GM12878 (cell line): Measurements from ENCODE around the gene ABI1. TPM values are rescaled to one million over a fixed set of nuclear protein-coding genes. Genes with fewer than 3 reads are reported as not detected.

Experiments
- ATAC-seq: fragments of 200-7000 bp; cut with Tn5 transposase; 3 replicates; pipeline ENCODE4 v1.9.1; 2020; ENCODE audit warnings: mild to moderate bottlenecking, moderate library complexity
- BruUV-seq: library from RNA; stranded (reverse); fragments of 400-500 nt; replicated peaks from 2 replicates; lab custom pipeline; 2021; lab: Mats Ljungman, UMichigan
- CTCF ChIA-PET: fragments of 300-600 bp; sonication (Branson Sonifier 250); formaldehyde crosslinking; extraction: SDS; loops from one replicate; lab custom pipeline; 2021; ENCODE audit warnings: inconsistent platforms; lab: Yijun Ruan, JAX
- POLR2A ChIA-PET: fragments of 350-600 bp; formaldehyde crosslinking; extraction: SDS; loops from one replicate; lab custom pipeline; 2021; ENCODE audit warnings: inconsistent platforms; lab: Charles Lee
- RAD21 ChIA-PET: fragments of 300-600 bp; sonication (Branson Sonifier 250); formaldehyde crosslinking; loops from one replicate; lab custom pipeline; 2023; ENCODE audit warnings: antibody characterized with exemption; ENCODE audit not compliant: unreplicated experiment; lab: Charles Lee
- SMC1A ChIA-PET: fragments of 300-600 bp; sonication (Branson Sonifier 250); formaldehyde crosslinking; loops from one replicate; lab custom pipeline; 2023; ENCODE audit not compliant: unreplicated experiment, uncharacterized antibody; lab: Charles Lee
- DNase-seq: peaks from one replicate; pipeline ENCODE4 v3.0.0-alpha.2; 2011; ENCODE audit warnings: low read depth, low spot score
- FAIRE-seq: peaks from 3 replicates; lab custom pipeline; 2011; peaks lifted over from hg19 to GRCh38; lab: Jason Lieb, UNC
- H2AFZ ChIP-seq: 2 replicates; pipeline ENCODE4 v1.6.0; 2011; ENCODE audit warnings: low read depth, low read length, control low read depth; ENCODE audit not compliant: control insufficient read depth
- H3K27ac ChIP-seq: 2 replicates; pipeline ENCODE4 v1.5.1; 2011; ENCODE audit warnings: control low read depth; ENCODE audit not compliant: control insufficient read depth, insufficient read depth
- H3K27me3 ChIP-seq, 2 experiments: replicated peaks in 1 of 2; 2 replicates each; pipeline versions ENCODE4 v1.6.0 to v1.6.1; 2011; ENCODE audit warnings: low read length in 1 of 2; ENCODE audit not compliant: control insufficient read depth in 2 of 2, insufficient read depth in 2 of 2
- H3K36me3 ChIP-seq, 2 experiments: 2 replicates each; pipeline ENCODE4 v1.5.1; 2011; ENCODE audit warnings: low read length in 1 of 2; ENCODE audit not compliant: control insufficient read depth in 2 of 2, insufficient read depth in 2 of 2
- H3K4me1 ChIP-seq: 2 replicates; pipeline ENCODE4 v1.6.1; 2011; ENCODE audit warnings: mild to moderate bottlenecking, low read length, moderate library complexity, mixed read lengths; ENCODE audit not compliant: control insufficient read depth, insufficient read depth
- H3K4me2 ChIP-seq: 2 replicates; pipeline ENCODE4 v1.6.0; 2011; ENCODE audit warnings: control low read depth; ENCODE audit not compliant: control insufficient read depth, insufficient read depth
- H3K4me3 ChIP-seq: fragments of 200-600 bp; sonication (generic); 2 replicates; pipeline ENCODE4 v1.5.1; 2016
- H3K79me2 ChIP-seq: 2 replicates; pipeline ENCODE4 v1.6.0; 2011; ENCODE audit warnings: low read length; ENCODE audit not compliant: control insufficient read depth, insufficient read depth
- H3K9ac ChIP-seq: 2 replicates; pipeline ENCODE4 v1.8.0; 2011; ENCODE audit warnings: low read length, control low read depth, mixed read lengths; ENCODE audit not compliant: control insufficient read depth, insufficient read depth
- H3K9me3 ChIP-seq: replicated peaks from 3 replicates; pipeline ENCODE4 v1.5.1; 2011; ENCODE audit warnings: mild to moderate bottlenecking, low read length; ENCODE audit not compliant: control insufficient read depth, insufficient read depth
- H4K20me1 ChIP-seq: 2 replicates; pipeline ENCODE4 v1.6.0; 2011; ENCODE audit not compliant: control insufficient read depth, insufficient read depth
- ATF7 ChIP-seq: fragments of 450-650 bp; IDR thresholded peaks from 2 replicates; pipeline ENCODE4 v1.6.1; 2016; ENCODE audit warnings: low read depth, mild to moderate bottlenecking
- CTCF ChIP-seq, 3 experiments: IDR thresholded peaks in 2 of 3; conservative IDR thresholded peaks in 1 of 3; 2 replicates each; pipeline ENCODE4 v1.5.1; 2011; ENCODE audit warnings: low read depth in 3 of 3, low read length in 3 of 3, mild to moderate bottlenecking in 3 of 3, control low read depth in 2 of 3, moderate library complexity in 2 of 3, inconsistent platforms in 1 of 3, mixed read lengths in 1 of 3; ENCODE audit not compliant: control insufficient read depth in 2 of 3, insufficient read depth in 1 of 3; ENCODE audit errors: extremely low read depth in 1 of 3
- RAD21 ChIP-seq: IDR thresholded peaks from 2 replicates; pipeline ENCODE4 v1.6.1; 2011; ENCODE audit warnings: mild to moderate bottlenecking, low read depth, low read length, moderate library complexity; ENCODE audit not compliant: insufficient read depth
- YY1 ChIP-seq: IDR thresholded peaks from 2 replicates; pipeline ENCODE4 v1.6.1; 2011; ENCODE audit warnings: low read depth, mild to moderate bottlenecking, low read length
- WGBS: methylation state at CpG from one replicate; pipeline ENCODE4 v1.1.6; 2016; ENCODE audit warnings: low lambda C conversion rate; ENCODE audit not compliant: insufficient replicate concordance, insufficient coverage; ENCODE audit errors: missing lambda C conversion rate; 5-methylcytosine and 5-hydroxymethylcytosine counted together
- in situ Hi-C: fragments of 300-500 bp; cut with MboI; formaldehyde crosslinking; loops from 9 replicates; pipeline ENCODE4 v1.14.3; 2018; ENCODE audit warnings: mixed read lengths
- intact Hi-C: fragments of 100-400 bp; cut with micrococcal nuclease; formaldehyde crosslinking; loops from one replicate; pipeline ENCODE4 v1.14.2; 2022; ENCODE audit not compliant: unreplicated experiment
- polyA plus RNA-seq, 11 experiments: library from polyadenylated mRNA; depleted of rRNA in 4 of 11; unstranded in 6 of 11; stranded (reverse) in 5 of 11; fragments of >200 nt; fragmentation: Nextera tagmentation in 4 of 11; fragmentation: Illumina TruSeq in 1 of 11; extraction: Ambion mirVana in 4 of 11; extraction: Trizol in 1 of 11; gene quantifications; 1 replicate in 1 of 11; 2 replicates in 10 of 11; pipeline versions ENCODE4 v1.2.1 to v1.2.3, GENCODE V29; 2011 to 2016; ENCODE audit warnings: inconsistent platforms in 2 of 11, missing spikeins in 2 of 11, low read depth in 1 of 11
- total RNA-seq, 4 experiments: library from RNA; depleted of rRNA in 3 of 4; stranded (reverse); fragments of >200 nt in 3 of 4; fragmentation: Illumina TruSeq in 1 of 4; extraction: Trizol in 1 of 4; gene quantifications; 2 replicates each; pipeline versions ENCODE4 v1.2.1 to v1.2.3, GENCODE V29; 2013 to 2021

The ABI1 gene
- total and polyA plus RNA-seq, 10 of the 15 experiments (the other 5 are each of a cell fraction or from before 2014, with no cell fraction given), result 31.2 to 73.2 (median 50.7) TPM

DNA sequence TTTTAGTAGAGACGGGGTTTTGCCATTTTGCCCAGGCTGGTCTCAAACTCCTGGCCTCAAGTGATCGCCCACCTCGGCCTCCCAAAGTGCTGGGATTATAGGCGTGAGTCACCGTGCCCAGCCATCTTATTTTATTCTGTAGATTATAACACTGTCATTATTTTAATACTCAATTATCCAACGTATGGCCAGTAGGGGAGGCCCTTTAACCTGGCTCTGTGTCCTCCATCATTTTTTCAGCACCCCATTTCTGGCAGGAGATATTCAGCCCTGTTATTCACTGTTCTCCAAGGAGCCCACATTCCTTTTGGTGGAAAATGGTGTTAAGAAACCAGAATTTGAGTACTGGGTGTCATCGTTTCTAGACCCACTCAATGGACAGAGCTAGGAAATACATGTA, 131.8 kb downstream of the ABI1 start:
- Histone ChIP-seq H4K20me1 (no peaks in the 10 kb centered on the region), H3K9ac (no peak overlapping the region), H3K36me3 (peaks cover 6 to 29% of the 10 kb centered on the region in 2 experiments; a peak in 3 of 4 replicates)
- in situ Hi-C loops, result loop anchor here (5.0 to 10.0 kb wide), 2 partner anchors 148 to 394 kb away; no protein-coding TSS in a partner anchor
- TF ChIP-seq CTCF (IDR thresholded peaks at IDR 0.05 in 2 of 3, conservative IDR thresholded peaks at IDR 0.05 in 1 of 3; ENCODE audit: control insufficient read depth in 2 of 3, extremely low read depth in 1 of 3, insufficient read depth in 1 of 3, low read depth in 3 of 3, low read length in 3 of 3) (peak; percentile 23 to 32 (median 24); a peak in 4 of 6 replicates), ATF7 (no peak), RAD21 (peak; percentile 49), YY1 (0 out of 2 replicates have a peak, but pooled peaks have one; percentile 23)
- TF ChIP-seq, all 136 proteins: peak for 3
- H3K27me3 ChIP-seq, result no peaks in the 10 kb centered on the region
- H3K4me3 ChIP-seq, result no peak overlapping the region
- no peak for ATAC-seq
- CTCF ChIA-PET, result interaction anchor here (0.5 to 6.0 kb wide), 10 partner anchors 7 to 601 kb away, joined by 3 to 252 read pairs (median 4); partner anchors contain the start of gene ABI1
- H3K9me3 ChIP-seq, result no peaks in the 10 kb centered on the region
- RAD21 ChIA-PET, result interaction anchor here (0.8 to 6.5 kb wide), 5 partner anchors 26 to 153 kb away, joined by 3 to 175 read pairs (median 6); no protein-coding TSS in a partner anchor
- no peaks in the 10 kb centered on the region for H3K4me1 ChIP-seq
- FAIRE-seq, result no peak
- H2AFZ ChIP-seq, result no peak overlapping the region
- intact Hi-C loops, result no loop called here
- BruUV-seq, result no TSS peak
- H3K4me2 ChIP-seq, result no peak overlapping the region
- no peak overlapping the region for H3K27ac ChIP-seq
- DNase-seq, result no peak
- POLR2A ChIA-PET, result interaction anchor here (0.6 to 0.7 kb wide), 4 partner anchors 19 to 513 kb away, joined by 3 to 7 read pairs (median 3); no protein-coding TSS in a partner anchor
- WGBS, result 94% methylated on average over 7 of the region's 7 CpGs
- no peaks in the 10 kb centered on the region for H3K79me2 ChIP-seq
- SMC1A ChIA-PET, result interaction anchor here (0.7 to 7.5 kb wide), 4 partner anchors 29 to 153 kb away, joined by 3 to 220 read pairs (median 6); no protein-coding TSS in a partner anchor
